Esophagus muscularis mucosa (tissue), 4 donors: ENCODE data around the gene HES2. TPM values are rescaled to one million over a fixed set of nuclear protein-coding genes. Genes with fewer than 3 reads are reported as not detected.

ENCODE experiments used
- DNase-seq: peaks from one replicate; pipeline ENCODE4 v3.0.0-alpha.2; 2017; ENCODE audit errors: extremely low spot score
- H3K27ac ChIP-seq, 4 donors: fragments of 200-600 bp; sonication (generic); replicated peaks in 1 of 4; 1 replicate in 3 of 4; 2 replicates in 1 of 4; pipeline ENCODE4 v1.5.1; 2016 to 2019; ENCODE audit warnings: mild to moderate bottlenecking in 1 of 4
- H3K27me3 ChIP-seq, 4 donors: fragments of 200-600 bp; sonication (generic); one replicate each; pipeline versions ENCODE4 v1.5.1 to v1.6.0; 2016 to 2019
- H3K36me3 ChIP-seq, 4 donors: fragments of 200-600 bp; sonication (generic); one replicate each; pipeline ENCODE4 v1.5.1; 2016 to 2019
- H3K4me1 ChIP-seq, 4 donors: fragments of 200-600 bp; sonication (generic); one replicate each; pipeline ENCODE4 v1.5.1; 2016 to 2019
- H3K4me3 ChIP-seq, 4 donors: fragments of 200-600 bp; sonication (generic); 1 replicate in 2 of 4; 2 replicates in 2 of 4; pipeline ENCODE4 v1.5.1; 2016 to 2019; ENCODE audit warnings: mild to moderate bottlenecking in 4 of 4, moderate library complexity in 1 of 4
- H3K9me3 ChIP-seq, 4 donors: fragments of 200-600 bp; sonication (generic); 1 replicate in 3 of 4; 2 replicates in 1 of 4; pipeline ENCODE4 v1.5.1; 2016 to 2019
- CTCF ChIP-seq, 3 experiments: fragments of 200-600 bp in 2 of 3; fragments of 450-650 bp in 1 of 3; sonication (generic) in 2 of 3; IDR thresholded peaks; one replicate each; pipeline ENCODE4 v1.5.1; 2017 to 2019; ENCODE audit warnings: antibody characterized with exemption in 3 of 3, mild to moderate bottlenecking in 2 of 3, moderate library complexity in 1 of 3
- EP300 ChIP-seq: sonication (generic); formaldehyde crosslinking; IDR thresholded peaks from one replicate; pipeline ENCODE4 v1.6.1; 2017; ENCODE audit warnings: antibody characterized with exemption
- POLR2A ChIP-seq: fragments of 450-650 bp; IDR thresholded peaks from one replicate; pipeline ENCODE4 v1.6.1; 2017; ENCODE audit warnings: antibody characterized with exemption, moderate library complexity, mild to moderate bottlenecking, low read depth
- POLR2AphosphoS5 ChIP-seq, 2 donors: sonication (generic); formaldehyde crosslinking; IDR thresholded peaks; one replicate each; pipeline ENCODE4 v1.6.1; 2017; ENCODE audit warnings: antibody characterized with exemption in 2 of 2
- WGBS: methylation state at CpG from one replicate; pipeline ENCODE4 v1.1.5; 2018; 5-methylcytosine and 5-hydroxymethylcytosine counted together
- intact Hi-C: fragments of 100-400 bp; cut with DNase I; formaldehyde crosslinking; loops from one replicate; pipeline ENCODE4 v1.15.1; 2023
- total RNA-seq, 4 donors: library from RNA; depleted of rRNA; stranded (reverse); fragments of >200 nt; gene quantifications; one replicate each; pipeline versions ENCODE4 v1.1.0 to v1.2.1, GENCODE V29; 2016

Gene HES2
- total RNA-seq, 4 donors from 2014 or later: not detected

DNA sequence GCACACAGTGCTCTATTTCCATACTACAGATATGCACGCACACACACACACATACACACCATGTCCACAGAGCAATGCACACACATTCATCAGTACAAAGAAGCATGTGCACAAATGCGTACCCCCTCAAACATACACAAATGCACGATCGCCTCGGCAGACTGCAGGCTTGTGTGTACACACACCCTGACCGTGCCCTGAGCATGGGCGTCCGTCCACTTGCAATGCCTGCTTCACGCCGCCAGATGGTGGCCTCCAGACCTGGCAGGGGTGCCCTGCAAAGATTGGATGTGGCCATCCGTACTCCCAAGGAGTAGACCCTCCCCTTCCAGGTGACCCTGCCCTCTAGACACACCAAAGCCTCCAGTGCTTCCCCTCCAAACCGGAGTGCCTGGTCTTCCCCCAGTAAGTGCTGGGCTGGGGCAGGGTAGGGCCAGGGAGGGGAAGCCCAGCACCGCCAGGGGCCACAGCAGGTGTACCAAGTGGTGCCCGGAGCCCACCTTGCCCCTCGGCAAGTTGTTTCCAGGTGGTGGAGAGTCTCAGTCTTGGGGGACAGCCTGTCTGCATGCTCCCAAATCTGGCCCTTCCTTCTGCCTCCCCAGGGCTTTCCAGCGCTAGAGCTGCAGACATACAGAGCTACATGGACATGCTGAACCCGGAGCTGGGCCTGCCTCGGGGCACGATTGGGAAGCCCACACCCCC, 25.5 kb upstream of the HES2 start:
- Histone ChIP-seq H3K4me3 (no peak overlapping the region), H3K27ac (no peak overlapping the region), H3K27me3 (peaks cover 0 to 94% (median 41%) of the 10 kb centered on the region in 4 donors), H3K9me3 (no peaks in the 10 kb centered on the region), H3K36me3 (no peaks in the 10 kb centered on the region), H3K4me1 (peaks cover 10 to 34% (median 32%) of the 10 kb centered on the region in 4 donors)
- no peak for DNase-seq
- intact Hi-C loops: no loop called here
- TF ChIP-seq POLR2A: no peak
- peak in 1 of 3 experiments; percentile 45 for TF ChIP-seq CTCF (IDR thresholded peaks at IDR 0.05)
- 68% methylated on average over 10 of the region's 19 CpGs for WGBS

DNA sequence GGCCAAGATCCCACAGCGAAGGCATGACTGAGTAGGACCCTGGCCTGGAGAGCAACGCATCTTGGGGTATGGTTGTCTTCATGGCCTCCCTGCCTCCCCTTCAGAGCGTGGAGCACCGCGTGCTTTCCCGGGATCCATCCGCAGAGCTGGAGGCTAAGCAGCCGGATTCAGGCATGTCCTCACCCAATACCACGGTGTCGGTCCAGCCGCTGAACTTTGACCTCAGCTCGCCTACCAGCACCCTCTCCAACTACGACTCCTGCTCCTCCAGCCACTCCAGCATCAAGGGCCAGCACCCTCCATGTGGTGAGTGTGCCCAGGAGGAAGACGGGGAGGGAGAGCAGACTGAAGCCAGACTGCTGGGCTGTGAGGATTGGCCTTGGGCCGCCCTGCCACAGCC, 24.7 kb upstream of the HES2 start:
- Histone ChIP-seq H3K27ac (no peak overlapping the region), H3K9me3 (no peaks in the 10 kb centered on the region), H3K4me1 (peaks cover 10 to 38% (median 36%) of the 10 kb centered on the region in 4 donors), H3K36me3 (no peaks in the 10 kb centered on the region), H3K4me3 (no peak overlapping the region), H3K27me3 (peaks cover 0 to 94% (median 40%) of the 10 kb centered on the region in 4 donors)
- intact Hi-C loops: no loop called here
- DNase-seq: no peak
- 85% methylated on average over 5 of the region's 15 CpGs for WGBS
- no peak for TF ChIP-seq POLR2AphosphoS5 (IDR thresholded peaks at IDR 0.05)
- no peak for TF ChIP-seq POLR2A
- TF ChIP-seq EP300: no peak
- TF ChIP-seq CTCF (IDR thresholded peaks at IDR 0.05): no peak

DNA sequence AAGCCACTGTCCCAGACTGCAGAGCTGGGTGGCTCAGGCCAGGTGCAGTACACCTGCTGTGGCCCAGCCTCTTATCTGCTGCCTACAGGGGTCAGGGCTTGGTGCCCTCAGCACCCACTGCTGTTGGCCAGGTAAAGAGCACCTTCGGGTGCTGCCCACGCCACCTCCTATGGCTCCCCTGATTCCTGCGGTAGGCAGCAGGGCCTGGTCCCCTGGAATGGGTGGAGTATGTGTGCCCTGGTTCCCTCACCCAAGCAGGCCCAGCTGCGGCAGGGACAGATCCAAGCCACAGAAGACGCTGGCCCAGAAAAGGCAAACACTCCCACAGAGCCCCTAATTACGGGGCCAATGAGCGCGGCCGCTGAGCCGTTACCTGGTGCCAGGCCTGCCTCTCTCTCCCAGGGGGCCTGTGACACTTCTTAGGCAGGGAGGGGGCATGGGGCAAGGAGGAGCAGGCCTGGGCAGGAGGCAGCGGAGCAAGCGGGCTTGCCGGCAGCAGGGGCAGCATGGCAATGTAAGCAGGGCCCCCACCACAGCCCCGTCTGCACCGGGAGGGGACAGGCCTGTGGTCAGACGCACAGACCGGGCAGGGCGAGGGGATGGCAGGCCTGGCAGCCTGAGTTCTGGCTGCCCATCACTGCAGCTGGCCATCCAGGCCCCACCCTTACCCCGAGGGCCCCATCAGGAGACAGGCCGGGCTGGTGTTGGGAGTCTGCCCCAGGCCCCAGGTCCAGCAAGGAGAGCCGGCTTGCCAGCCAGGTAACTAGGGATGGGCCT, 23.8 kb upstream of the HES2 start:
- DNase-seq: no peak
- intact Hi-C loops: no loop called here
- Histone ChIP-seq H3K36me3 (no peaks in the 10 kb centered on the region), H3K9me3 (no peaks in the 10 kb centered on the region), H3K4me1 (peaks cover 10 to 31% (median 28%) of the 10 kb centered on the region in 4 donors), H3K27ac (no peak overlapping the region), H3K27me3 (peaks cover 0 to 94% (median 40%) of the 10 kb centered on the region in 4 donors), H3K4me3 (no peak overlapping the region)
- TF ChIP-seq EP300 (no peak), POLR2AphosphoS5 (IDR thresholded peaks at IDR 0.05) (no peak), POLR2A (no peak), CTCF (IDR thresholded peaks at IDR 0.05) (no peak)
- WGBS: 73% methylated on average over 3 of the region's 21 CpGs

DNA sequence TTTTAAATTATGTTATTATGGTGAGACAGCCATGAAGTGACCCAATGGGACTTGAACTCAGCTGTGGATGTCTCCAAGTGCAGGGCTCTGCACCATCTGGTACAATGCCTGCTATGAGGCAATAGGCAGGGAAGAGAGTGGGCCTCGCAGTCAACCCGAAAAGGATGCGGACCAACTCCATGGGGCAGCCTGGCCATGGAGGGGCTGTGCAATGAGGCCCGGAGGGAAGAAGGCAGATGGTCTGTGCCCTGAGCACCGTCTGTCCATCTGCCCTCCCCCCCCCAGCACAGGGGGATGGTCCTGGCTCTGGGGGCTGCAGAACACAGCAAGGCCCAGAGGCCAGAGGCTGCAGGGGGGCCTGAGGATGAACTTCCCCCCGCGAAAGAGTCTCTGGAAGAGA, 21.9 kb upstream of the HES2 start:
- Histone ChIP-seq H3K27ac (no peak overlapping the region), H3K36me3 (no peaks in the 10 kb centered on the region), H3K27me3 (peaks cover 0 to 94% (median 28%) of the 10 kb centered on the region in 4 donors), H3K9me3 (no peaks in the 10 kb centered on the region), H3K4me3 (no peak overlapping the region), H3K4me1 (peaks cover 0 to 11% (median 10%) of the 10 kb centered on the region in 4 donors)
- 76% methylated on average over 6 of the region's 7 CpGs for WGBS
- no peak for TF ChIP-seq EP300
- no peak for TF ChIP-seq CTCF (IDR thresholded peaks at IDR 0.05)
- TF ChIP-seq POLR2A: no peak
- no peak for TF ChIP-seq POLR2AphosphoS5 (IDR thresholded peaks at IDR 0.05)
- DNase-seq: no peak
- intact Hi-C loops: no loop called here
